DOHH2 (cell line): Measurements from ENCODE around the gene DNAJA1.

Source experiments
- CTCF ChIP-seq: fragments of 200-600 bp; sonication (generic); IDR thresholded peaks from one replicate; pipeline ENCODE4 v1.5.1; 2014; ENCODE audit warnings: antibody characterized with exemption, mild to moderate bottlenecking, low read depth, low read length; ENCODE audit not compliant: poor library complexity, severe bottlenecking
- EZH2phosphoT487 ChIP-seq: fragments of 200-600 bp; sonication (generic); IDR thresholded peaks from 2 replicates; pipeline ENCODE4 v1.6.1; 2017; ENCODE audit warnings: borderline replicate concordance, mild to moderate bottlenecking, antibody characterized with exemption, low read length, moderate library complexity, mixed read lengths

- TF ChIP-seq CTCF (no peak), EZH2phosphoT487 (no peak)
Observed at GRCh38 chr9:33007755-33008154, 17.3 kb upstream of the DNAJA1 start.
